ENCODE data around the gene MAP1B. TPM values are rescaled to one million over a fixed set of nuclear protein-coding genes. Genes with fewer than 3 reads are reported as not detected.

MAP1B gene
- total RNA-seq, 1 experiment from 2014 or later: 34.6 TPM

DNA sequence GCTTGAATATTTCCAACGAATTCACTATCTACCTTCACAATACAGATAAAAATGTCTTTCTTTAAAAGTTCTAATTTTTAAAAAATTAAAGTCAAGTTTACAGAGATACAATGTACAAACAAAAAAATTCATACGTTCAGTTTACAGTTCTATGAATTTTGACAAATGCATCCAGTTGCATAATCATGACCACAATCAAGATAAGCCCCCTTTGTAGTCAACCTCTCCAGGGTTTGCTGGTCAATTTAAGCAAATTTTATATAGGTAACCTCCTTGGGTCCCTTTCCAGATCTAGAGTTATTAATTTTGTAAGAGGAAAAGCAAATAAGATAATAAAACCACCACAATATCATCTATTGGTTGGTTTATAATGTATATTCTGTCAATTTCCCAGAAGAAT is 136.4 kb downstream of the MAP1B start:
- H3K27me3 Mint-ChIP-seq (ENCODE audit: unreplicated experiment): no peaks in the 10 kb centered on the region
- H3K4me3 Mint-ChIP-seq (ENCODE audit: low read depth, unreplicated experiment): no peak overlapping the region
- H3K27ac Mint-ChIP-seq (ENCODE audit: unreplicated experiment): no peak overlapping the region
- no peak for DNase-seq
- peaks cover 25% of the 10 kb centered on the region for H3K4me1 Mint-ChIP-seq (ENCODE audit: low read depth, unreplicated experiment)
- no peaks in the 10 kb centered on the region for H3K9me3 Mint-ChIP-seq (ENCODE audit: low read depth, unreplicated experiment)
- TF ChIP-seq, protein P1, sequence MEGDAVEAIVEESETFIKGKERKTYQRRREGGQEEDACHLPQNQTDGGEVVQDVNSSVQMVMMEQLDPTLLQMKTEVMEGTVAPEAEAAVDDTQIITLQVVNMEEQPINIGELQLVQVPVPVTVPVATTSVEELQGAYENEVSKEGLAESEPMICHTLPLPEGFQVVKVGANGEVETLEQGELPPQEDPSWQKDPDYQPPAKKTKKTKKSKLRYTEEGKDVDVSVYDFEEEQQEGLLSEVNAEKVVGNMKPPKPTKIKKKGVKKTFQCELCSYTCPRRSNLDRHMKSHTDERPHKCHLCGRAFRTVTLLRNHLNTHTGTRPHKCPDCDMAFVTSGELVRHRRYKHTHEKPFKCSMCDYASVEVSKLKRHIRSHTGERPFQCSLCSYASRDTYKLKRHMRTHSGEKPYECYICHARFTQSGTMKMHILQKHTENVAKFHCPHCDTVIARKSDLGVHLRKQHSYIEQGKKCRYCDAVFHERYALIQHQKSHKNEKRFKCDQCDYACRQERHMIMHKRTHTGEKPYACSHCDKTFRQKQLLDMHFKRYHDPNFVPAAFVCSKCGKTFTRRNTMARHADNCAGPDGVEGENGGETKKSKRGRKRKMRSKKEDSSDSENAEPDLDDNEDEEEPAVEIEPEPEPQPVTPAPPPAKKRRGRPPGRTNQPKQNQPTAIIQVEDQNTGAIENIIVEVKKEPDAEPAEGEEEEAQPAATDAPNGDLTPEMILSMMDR (IDR thresholded peaks at IDR 0.05; ENCODE audit: unreplicated experiment): no peak
- CTCF ChIA-PET: no interaction called here
- intact Hi-C loops (cut with micrococcal nuclease; ENCODE audit: unreplicated experiment): no loop called here
- H3K36me3 Mint-ChIP-seq (ENCODE audit: insufficient read depth, unreplicated experiment): no peaks in the 10 kb centered on the region
- BruUV-seq (replicated peaks): no TSS peak

DNA sequence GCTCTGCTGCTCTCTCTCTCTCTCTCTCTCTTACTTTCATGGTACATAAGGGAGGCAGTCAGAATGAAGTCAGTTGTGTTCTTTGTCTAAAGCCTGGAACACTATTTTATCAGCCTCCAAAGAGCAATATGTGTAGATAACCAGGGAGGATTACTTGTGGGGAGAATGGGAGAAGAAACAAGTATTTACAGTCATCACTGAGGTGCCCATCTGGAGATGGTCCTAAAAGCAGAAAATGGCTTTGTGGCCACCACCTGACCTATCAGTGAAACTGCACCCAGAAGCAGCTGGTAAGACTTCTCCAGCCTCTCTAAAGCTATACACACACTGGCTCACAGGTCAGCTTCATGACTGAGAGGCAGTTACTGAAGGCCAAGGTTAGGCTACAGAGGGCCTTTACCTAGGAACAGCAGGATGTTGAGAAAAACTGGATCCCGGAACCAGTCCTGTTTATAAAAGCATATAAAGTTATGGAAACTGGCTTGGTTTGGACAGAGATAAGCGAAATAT is 137.6 kb downstream of the MAP1B start:
- Mint-ChIP-seq H3K36me3 (ENCODE audit: insufficient read depth, unreplicated experiment) (no peaks in the 10 kb centered on the region), H3K4me1 (ENCODE audit: low read depth, unreplicated experiment) (peaks cover 25% of the 10 kb centered on the region), H3K27ac (ENCODE audit: unreplicated experiment) (no peak overlapping the region), H3K9me3 (ENCODE audit: low read depth, unreplicated experiment) (no peaks in the 10 kb centered on the region), H3K4me3 (ENCODE audit: low read depth, unreplicated experiment) (no peak overlapping the region), H3K27me3 (ENCODE audit: unreplicated experiment) (no peaks in the 10 kb centered on the region)
- BruUV-seq (replicated peaks): no TSS peak
- CTCF ChIA-PET: interaction anchor here (0.6 to 1.2 kb wide), 2 partner anchors 28 to 63 kb away, joined by 4 read pairs; no protein-coding TSS in a partner anchor
- peak; percentile 26 for DNase-seq
- intact Hi-C loops (cut with micrococcal nuclease; ENCODE audit: unreplicated experiment): loop anchor here (5.0 kb wide), 1 partner anchor 108 kb away; no protein-coding TSS in a partner anchor
- TF ChIP-seq, protein P1 (IDR thresholded peaks at IDR 0.05; ENCODE audit: unreplicated experiment): peak; percentile 36

DNA sequence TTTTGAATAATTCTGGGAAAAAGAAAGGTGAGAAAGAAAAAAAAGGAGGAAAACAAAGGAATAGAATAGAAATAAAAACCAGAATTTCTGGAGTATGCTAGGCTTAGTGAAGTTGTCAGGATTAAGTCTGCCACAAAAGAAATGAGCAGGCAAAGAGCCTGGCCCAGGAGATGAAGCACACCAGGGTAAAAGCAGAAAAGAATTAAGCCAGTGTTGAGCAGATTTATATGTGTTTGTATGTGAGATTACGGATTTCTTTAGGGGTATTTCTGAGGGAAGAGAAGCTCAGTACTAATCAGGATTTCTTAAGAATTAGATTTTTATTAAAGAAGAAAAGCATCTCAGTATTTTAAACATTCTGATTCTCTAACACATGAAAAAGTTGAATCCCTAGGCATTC is 138.3 kb downstream of the MAP1B start:
- no TSS peak for BruUV-seq (replicated peaks)
- CTCF ChIA-PET: interaction anchor here (0.6 to 1.2 kb wide), 2 partner anchors 28 to 62 kb away, joined by 4 read pairs; no protein-coding TSS in a partner anchor
- Mint-ChIP-seq H3K27me3 (ENCODE audit: unreplicated experiment) (no peaks in the 10 kb centered on the region), H3K36me3 (ENCODE audit: insufficient read depth, unreplicated experiment) (no peaks in the 10 kb centered on the region), H3K9me3 (ENCODE audit: low read depth, unreplicated experiment) (no peaks in the 10 kb centered on the region), H3K4me1 (ENCODE audit: low read depth, unreplicated experiment) (peaks cover 25% of the 10 kb centered on the region), H3K4me3 (ENCODE audit: low read depth, unreplicated experiment) (no peak overlapping the region), H3K27ac (ENCODE audit: unreplicated experiment) (no peak overlapping the region)
- DNase-seq: no peak
- intact Hi-C loops (cut with micrococcal nuclease; ENCODE audit: unreplicated experiment): loop anchor here (5.0 kb wide), 1 partner anchor 108 kb away; no protein-coding TSS in a partner anchor
- TF ChIP-seq, protein P1 (IDR thresholded peaks at IDR 0.05; ENCODE audit: unreplicated experiment): no peak

- Mint-ChIP-seq H3K4me3 (ENCODE audit: low read depth, unreplicated experiment) (no peak overlapping the region), H3K36me3 (ENCODE audit: insufficient read depth, unreplicated experiment) (no peaks in the 10 kb centered on the region), H3K27me3 (ENCODE audit: unreplicated experiment) (no peaks in the 10 kb centered on the region), H3K4me1 (ENCODE audit: low read depth, unreplicated experiment) (peaks cover 25% of the 10 kb centered on the region), H3K27ac (ENCODE audit: unreplicated experiment) (no peak overlapping the region), H3K9me3 (ENCODE audit: low read depth, unreplicated experiment) (no peaks in the 10 kb centered on the region)
- TF ChIP-seq, protein P1 (IDR thresholded peaks at IDR 0.05; ENCODE audit: unreplicated experiment): no peak
- intact Hi-C loops (cut with micrococcal nuclease; ENCODE audit: unreplicated experiment): loop anchor here (5.0 kb wide), 1 partner anchor 109 kb away; no protein-coding TSS in a partner anchor
- CTCF ChIA-PET: no interaction called here
- no peak for DNase-seq
- BruUV-seq (replicated peaks): no TSS peak
Observed at GRCh38 chr5:72245951-72246532, 138.8 kb downstream of the MAP1B start.

All from Calu3 (cell line).